COR-L47 (cell line): ENCODE results near the gene GABBR2.
A peak's percentile ranks its signal among the peaks of the same experiment; 100 is the strongest.
"Not testable (repeated sequence)": the region's sequence is repeated elsewhere in the genome, so short reads cannot be mapped to it uniquely, and the experiment has no call there.

ENCODE experiments used
- DNase-seq: peaks from one replicate; lab custom pipeline; 2025; lab: John Stamatoyannopoulos, UW

Gene GABBR2

DNA sequence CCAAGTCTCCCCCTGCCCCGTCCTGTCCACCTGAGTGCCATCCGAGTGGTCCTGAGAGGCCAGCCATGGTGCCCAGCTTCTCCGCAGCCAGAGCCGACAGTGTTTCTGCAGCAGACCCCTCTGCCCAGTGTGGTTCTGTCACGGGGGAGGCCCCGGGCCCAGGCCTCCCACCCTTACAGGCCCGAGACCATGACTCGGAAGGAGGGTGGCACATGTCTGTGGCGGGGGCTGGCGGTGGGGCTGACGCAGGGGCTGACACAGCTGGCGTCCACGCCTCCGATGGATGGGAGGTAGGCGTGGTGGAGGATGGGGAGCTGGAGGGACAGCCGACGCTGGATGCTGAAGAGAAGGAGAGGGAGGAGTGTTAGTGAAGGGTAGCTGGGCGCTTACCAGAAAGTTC, 418.3 kb downstream of the GABBR2 start:
- no peak for DNase-seq

DNA sequence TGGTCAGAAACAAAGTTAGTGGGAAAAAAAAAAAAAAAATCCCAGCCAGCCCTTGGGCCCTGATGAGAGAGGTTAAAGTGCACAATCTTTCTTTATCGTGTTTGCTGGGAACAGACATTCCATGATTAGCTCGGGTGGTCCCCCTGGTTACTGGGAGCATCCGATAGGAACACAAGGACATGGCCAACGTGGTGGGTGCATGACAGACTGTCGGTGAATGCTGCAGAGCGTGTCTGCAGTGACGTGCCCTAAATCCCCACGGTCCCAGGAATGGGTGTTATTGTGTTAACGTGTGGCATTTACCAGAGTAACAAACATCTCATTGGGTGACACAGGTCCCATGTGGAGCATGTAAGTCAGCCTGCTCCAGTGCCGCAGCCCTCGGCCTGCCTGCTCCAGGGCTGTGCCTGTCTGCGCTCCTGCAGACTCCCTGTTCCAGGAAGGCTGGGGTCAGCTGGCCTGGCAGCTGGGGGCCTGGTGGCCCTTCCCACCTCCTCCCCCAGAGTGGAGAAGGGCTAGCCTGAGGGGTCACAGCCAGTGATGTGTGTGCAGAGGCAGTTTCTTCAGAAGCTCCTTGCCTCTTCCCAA, 419.0 kb downstream of the GABBR2 start:
- DNase-seq: no peak

- DNase-seq: no peak
These were observed 419.9 kb downstream of the GABBR2 start for GRCh38 chr9:98288881-98289280.

GRCh38 chr9:98287384-98287783, 421.4 kb downstream of the GABBR2 start:
- DNase-seq: no peak

- DNase-seq: no peak
These were observed 423.3 kb downstream of the GABBR2 start for GRCh38 chr9:98285446-98285845.

DNA sequence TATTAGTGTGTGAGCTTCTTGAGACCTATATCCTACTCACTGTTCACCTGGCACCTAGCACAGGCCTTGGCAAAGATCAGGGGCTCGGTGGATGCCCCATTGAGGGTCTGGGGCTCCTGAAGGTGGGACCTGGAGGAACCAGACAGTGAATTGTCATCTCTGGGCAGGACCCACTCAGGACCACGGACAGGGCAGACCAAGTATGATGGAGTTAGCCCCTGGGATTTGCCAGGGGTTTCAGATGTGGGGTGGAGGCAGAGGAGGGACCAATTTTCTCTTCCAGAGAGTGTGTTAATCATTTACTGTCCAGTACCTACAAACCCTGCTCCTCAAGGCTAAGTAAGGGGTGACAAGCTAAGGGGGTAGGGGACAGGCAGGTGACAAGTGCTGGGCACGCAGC, 424.0 kb downstream of the GABBR2 start:
- DNase-seq: no peak

GRCh38 chr9:98283143-98283542, 425.6 kb downstream of the GABBR2 start:
- not testable (repeated sequence) for DNase-seq

GRCh38 chr9:98281281-98281680, 427.5 kb downstream of the GABBR2 start:
- no peak for DNase-seq

DNA sequence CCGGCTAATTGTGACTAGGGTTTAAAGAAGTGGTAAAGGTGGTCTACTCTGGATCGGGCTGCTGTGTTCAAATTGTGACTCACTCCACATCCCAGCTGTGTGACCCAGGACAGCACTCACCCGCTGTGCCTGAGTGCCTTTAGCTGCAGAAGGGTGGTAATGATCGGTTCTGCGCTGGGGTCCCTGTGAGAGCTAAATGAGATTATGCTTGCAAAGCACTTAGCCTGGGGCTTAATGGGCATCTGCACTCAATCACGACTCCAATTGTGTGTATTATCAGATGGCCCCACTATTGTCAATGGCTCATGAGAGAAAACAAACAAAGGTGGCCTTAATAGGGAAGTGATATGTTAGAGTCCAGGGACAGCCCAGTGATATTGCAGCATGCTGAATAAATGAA, 428.2 kb downstream of the GABBR2 start:
- peak; percentile 78 for DNase-seq

DNA sequence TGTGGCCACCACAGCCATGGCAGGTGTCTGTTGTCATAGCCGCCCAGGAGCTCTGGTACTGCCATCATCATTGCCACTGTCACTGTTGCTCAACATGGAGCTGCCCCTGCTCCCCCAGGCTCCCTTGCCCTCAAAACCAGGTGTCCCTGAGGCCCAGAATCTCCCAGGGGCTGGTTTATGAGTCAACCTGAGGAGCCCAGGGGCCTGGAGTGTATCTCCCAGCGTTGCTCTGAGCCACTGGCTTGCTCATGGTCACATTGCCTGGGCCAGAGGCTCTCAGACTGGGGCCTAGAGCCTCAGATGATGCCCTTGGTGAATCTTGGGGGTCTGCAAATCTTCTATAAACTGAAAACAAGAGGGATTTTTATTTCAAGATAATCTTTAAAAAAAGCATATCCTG, 428.6 kb downstream of the GABBR2 start:
- no peak for DNase-seq

DNA sequence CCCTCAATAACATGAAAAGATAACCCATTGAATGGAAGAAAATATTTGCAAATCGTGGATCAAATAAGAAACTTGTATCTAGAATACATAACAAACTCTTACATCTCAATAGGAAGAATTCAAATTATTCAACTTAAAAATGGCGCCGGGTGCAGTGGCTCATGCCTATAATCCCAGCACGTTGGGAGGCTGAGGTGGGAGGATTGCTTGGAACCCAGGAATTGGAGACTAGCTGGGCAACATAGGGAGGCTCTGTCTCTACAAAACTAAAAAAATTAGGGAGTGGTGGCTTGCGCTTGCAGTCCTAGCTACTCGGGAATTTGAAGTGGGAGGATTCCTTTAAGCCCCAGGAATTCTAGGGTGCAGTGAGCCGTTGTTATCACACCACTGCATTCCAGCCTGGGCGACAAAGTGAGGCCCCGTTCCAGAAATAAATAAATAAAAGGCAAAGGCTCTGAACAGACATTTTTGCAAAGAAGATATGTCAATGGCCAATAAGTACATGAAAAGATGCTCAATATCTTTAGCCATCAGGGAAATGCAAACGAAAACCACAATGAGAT, 431.7 kb downstream of the GABBR2 start:
- DNase-seq: no peak

DNA sequence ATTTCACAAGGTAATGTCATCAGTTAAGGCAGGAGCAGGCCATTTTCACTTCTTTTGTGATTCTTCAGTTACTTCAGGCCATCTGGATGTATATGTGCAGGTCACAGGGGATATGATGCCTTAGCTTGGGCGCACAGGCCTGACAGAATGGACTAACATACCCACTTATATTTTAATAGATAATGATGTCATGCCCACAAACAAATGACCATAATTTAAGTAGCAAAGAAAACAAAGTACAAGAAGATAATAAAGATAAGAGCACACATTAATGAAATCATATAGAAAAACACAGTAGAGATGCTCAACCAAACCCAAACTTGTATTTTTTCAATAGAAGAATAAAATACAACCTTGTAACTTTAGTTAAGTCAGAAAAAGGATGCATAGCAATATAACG, 433.6 kb downstream of the GABBR2 start:
- DNase-seq: no peak

DNA sequence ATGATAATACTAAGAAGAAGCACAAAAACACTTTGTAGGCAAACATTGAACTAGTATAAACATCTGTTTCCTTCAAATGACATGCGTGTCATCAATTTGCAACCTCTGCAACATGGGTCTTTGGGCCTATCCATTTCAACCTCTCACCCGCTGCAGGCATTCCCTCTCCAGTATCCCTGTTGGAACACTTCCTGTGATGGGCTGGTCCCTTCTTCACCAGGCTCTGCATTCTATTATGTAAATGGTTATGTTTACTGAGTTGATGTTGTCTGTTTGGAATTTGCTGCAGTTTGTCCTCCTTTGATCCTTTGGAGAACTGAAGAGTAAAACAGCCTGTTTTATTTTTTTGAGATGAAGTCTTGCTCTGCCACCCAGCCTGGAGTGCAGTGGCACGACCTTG, 436.7 kb downstream of the GABBR2 start:
- DNase-seq: no peak

DNA sequence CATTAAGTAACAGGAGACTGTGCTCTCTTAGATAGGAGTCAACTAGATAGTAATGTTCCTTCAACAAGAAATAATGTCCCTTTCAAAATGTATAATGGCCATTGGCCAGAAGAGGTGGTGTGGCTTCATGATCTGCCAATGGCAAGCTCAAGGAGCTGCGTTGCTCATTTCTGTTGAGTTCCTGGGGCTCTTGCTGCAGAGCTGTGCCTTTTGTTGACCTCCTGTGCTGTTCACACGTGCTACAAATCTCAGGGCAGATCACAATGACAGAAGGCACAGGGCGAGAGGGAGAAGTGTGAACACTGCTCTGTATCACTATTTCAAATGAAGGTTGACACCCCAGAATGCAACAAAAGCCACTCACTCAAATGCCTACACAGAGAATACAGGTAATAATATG, 437.3 kb downstream of the GABBR2 start:
- no peak for DNase-seq

DNA sequence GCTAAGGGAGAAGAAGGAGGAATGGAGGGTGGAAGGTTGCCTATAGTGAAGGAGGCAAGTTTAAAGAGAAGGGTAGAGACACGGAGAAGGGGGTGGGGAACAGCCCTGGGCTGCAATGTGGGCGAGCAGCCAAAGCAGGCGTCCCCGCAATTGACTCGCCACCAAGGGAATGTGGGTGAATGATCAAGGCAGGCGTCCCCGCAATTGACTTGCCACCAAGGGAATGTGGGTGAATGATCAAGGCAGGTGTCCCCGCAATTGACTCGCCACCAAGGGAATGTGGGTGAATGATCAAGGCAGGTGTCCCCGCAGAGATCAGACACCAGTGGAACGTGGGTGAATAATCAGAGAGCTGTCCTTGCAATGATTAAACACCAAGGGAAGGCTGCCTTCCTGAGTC, 438.5 kb downstream of the GABBR2 start:
- DNase-seq: not testable (repeated sequence)

GRCh38 chr9:98269652-98270051, 439.1 kb downstream of the GABBR2 start:
- DNase-seq: not testable (repeated sequence)

- DNase-seq: not testable (repeated sequence)
These were observed 441.2 kb downstream of the GABBR2 start for GRCh38 chr9:98267556-98267955.

DNA sequence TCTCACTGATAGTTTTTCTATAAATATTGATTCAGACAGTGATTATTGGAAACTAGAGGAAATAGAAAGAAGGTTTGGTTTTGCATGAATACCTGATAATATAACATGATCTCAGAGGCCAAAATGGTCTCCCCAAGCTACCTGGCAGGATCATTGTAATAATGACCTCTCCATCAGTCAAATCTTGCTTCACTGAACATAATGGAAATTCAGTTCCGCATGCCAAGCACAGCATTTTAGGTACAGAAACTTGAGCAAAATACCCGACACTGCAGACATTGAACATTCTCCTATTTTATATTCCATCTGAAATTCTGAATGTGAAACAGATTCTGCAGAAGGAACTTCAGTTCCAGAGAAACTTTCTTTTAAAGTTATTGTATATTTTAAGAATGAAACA, 444.2 kb downstream of the GABBR2 start:
- no peak for DNase-seq

DNA sequence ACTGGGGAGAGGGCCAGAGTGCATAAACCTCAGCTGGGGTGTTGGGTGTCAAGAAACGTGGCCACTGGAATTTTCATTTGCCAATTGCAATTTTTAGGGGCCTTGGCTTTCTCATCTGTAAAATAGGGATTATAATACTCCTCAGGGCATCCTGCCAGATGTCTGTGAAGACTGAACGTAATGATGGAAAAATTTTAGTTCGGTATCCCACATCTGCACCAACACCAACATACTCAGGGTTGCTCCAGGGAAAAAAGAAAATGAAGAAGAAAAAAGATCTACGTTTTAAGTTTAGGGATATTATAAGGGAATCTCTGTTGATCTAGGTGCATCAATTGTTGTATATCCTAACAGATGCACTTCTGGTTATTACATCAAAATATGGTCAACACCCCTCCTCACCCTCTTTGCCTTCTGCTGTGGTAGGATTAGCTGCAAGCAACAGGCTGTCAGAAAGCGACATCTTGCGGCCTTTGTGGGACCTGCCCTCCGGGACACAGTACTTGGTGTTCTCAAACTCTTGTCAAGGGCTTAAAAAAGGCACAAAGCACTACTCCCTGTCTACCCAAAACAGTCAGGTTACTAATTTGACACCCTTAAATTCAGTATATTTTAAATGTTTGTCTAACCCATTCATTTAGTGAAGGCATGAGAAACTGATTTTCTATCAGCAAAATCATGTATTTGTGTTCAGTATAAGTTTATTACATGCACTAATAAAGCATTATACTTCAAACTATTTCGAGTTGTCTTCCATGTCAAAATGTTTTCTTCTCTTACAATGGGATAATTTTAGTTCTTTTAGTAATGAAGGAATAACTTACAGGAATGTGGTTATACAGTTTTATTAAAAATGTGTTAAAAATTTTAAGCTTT, 445.0 kb downstream of the GABBR2 start:
- DNase-seq: peak; percentile 49

GRCh38 chr9:98263080-98263479, 445.7 kb downstream of the GABBR2 start:
- no peak for DNase-seq

- DNase-seq: no peak
These were observed 446.7 kb downstream of the GABBR2 start for GRCh38 chr9:98262056-98262455.

DNA sequence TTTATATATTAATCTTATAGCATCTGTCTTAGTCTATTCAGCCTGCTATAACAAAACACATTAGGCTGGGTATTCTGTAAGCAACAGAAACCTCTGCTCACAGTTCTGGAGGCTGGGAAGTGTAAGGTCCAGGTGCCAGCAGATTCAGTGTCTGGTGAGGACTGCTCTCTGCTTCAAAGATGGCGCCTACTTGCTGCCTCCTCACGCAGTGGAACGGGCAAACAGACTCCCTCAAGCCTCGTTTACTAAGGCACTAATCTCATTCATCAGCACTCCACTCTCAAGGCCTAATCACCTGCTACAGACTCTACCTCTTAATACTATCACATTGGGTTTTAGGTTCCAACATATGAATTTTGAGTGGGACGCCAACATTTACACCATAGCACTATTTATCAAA, 448.1 kb downstream of the GABBR2 start:
- DNase-seq: no peak

- DNase-seq: no peak
These were observed 448.9 kb downstream of the GABBR2 start for GRCh38 chr9:98259791-98260190.
